Measurements from ENCODE around the gene CTSZ.

DNA sequence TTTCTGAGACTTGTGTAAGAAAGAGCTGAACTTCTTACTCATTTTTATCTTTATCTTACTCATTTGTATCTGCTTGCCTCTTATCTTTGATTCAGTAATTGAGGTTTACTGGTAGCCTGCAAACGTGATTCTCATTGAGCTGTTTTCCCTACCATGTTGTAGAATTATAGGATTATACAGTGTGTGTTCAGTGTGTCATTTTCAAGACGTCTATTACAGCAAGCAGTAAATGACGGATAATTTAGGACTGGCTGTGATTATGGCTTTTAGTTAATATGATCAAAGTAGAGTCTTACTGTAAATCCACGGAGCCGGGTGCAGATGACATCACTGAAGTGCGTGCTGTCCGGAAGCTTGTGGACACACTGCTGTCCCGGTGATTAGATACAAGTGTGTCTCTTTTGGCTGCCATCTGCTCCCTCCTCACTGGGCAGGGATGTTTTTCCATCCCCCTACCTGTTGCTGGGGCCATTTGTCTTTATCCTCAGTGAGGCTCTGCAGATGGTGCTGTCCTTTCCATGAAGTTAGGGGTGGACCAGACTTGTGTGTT, 20.0 kb downstream of the CTSZ start:
- no peak for TF ChIP-seq POLR2A (IDR thresholded peaks at IDR 0.05; ENCODE audit: extremely low read depth, insufficient read length)
- TF ChIP-seq, protein P1, sequence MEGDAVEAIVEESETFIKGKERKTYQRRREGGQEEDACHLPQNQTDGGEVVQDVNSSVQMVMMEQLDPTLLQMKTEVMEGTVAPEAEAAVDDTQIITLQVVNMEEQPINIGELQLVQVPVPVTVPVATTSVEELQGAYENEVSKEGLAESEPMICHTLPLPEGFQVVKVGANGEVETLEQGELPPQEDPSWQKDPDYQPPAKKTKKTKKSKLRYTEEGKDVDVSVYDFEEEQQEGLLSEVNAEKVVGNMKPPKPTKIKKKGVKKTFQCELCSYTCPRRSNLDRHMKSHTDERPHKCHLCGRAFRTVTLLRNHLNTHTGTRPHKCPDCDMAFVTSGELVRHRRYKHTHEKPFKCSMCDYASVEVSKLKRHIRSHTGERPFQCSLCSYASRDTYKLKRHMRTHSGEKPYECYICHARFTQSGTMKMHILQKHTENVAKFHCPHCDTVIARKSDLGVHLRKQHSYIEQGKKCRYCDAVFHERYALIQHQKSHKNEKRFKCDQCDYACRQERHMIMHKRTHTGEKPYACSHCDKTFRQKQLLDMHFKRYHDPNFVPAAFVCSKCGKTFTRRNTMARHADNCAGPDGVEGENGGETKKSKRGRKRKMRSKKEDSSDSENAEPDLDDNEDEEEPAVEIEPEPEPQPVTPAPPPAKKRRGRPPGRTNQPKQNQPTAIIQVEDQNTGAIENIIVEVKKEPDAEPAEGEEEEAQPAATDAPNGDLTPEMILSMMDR (IDR thresholded peaks at IDR 0.05; ENCODE audit: low read depth, low read length): no peak

Data from NB4 (cell line).